HepG2 (cell line): ENCODE data around the gene SLC25A22. TPM values are rescaled to one million over a fixed set of nuclear protein-coding genes. Genes with fewer than 3 reads are reported as not detected.
A peak's percentile ranks its signal among the peaks of the same experiment; 100 is the strongest.

Source experiments
- AFF4 ChIP-seq: sonication (generic); formaldehyde crosslinking; IDR thresholded peaks from 2 replicates; pipeline ENCODE4 v1.4.0; 2020; ENCODE audit warnings: missing genetic modification reagents
- BORCS8-MEF2B ChIP-seq: sonication (generic); formaldehyde crosslinking; IDR thresholded peaks from 2 replicates; pipeline ENCODE4 v1.8.0; 2022; ENCODE audit warnings: mild to moderate bottlenecking, missing genetic modification reagents
- DBP ChIP-seq: sonication (generic); formaldehyde crosslinking; IDR thresholded peaks from 2 replicates; pipeline ENCODE4 v1.4.0; 2020; ENCODE audit warnings: missing genetic modification reagents; ENCODE audit errors: not compliant biosample characterization
- EEA1 ChIP-seq: sonication (generic); formaldehyde crosslinking; IDR thresholded peaks from 2 replicates; pipeline ENCODE4 v1.5.1; 2020; ENCODE audit warnings: mild to moderate bottlenecking, missing genetic modification reagents, borderline replicate concordance
- FIP1L1 ChIP-seq: fragments of 200-400 bp; formaldehyde crosslinking; IDR thresholded peaks from 2 replicates; pipeline ENCODE4 v1.6.1; 2018; ENCODE audit warnings: low read depth, mild to moderate bottlenecking, low read length, moderate library complexity, borderline replicate concordance; ENCODE audit not compliant: insufficient read depth
- FOXA3 ChIP-seq: IDR thresholded peaks from 2 replicates; pipeline ENCODE4 v1.6.1; 2016; ENCODE audit warnings: missing genetic modification reagents, missing compliant biosample characterization
- FOXK2 ChIP-seq: fragments of 450-650 bp; IDR thresholded peaks from 2 replicates; pipeline ENCODE4 v1.6.1; 2016
- GTF2F1 ChIP-seq: fragments of 150-350 bp; IDR thresholded peaks from 2 replicates; pipeline ENCODE4 v1.6.1; 2014; ENCODE audit warnings: low read length
- HNRNPUL1 ChIP-seq: fragments of 200-400 bp; formaldehyde crosslinking; IDR thresholded peaks from 2 replicates; pipeline ENCODE4 v1.6.1; 2017; ENCODE audit warnings: low read depth, mild to moderate bottlenecking, low read length, moderate library complexity
- KDM1A ChIP-seq: IDR thresholded peaks from 2 replicates; pipeline ENCODE4 v1.6.1; 2016; ENCODE audit warnings: missing compliant biosample characterization
- MBD4 ChIP-seq: IDR thresholded peaks from 2 replicates; pipeline ENCODE4 v1.6.1; 2012; ENCODE audit warnings: low read length, inconsistent platforms, borderline replicate concordance
- NCOA1 ChIP-seq: sonication (generic); formaldehyde crosslinking; IDR thresholded peaks from 2 replicates; pipeline ENCODE4 v1.9.0; 2021; ENCODE audit warnings: missing genetic modification reagents
- SP4 ChIP-seq: sonication (generic); formaldehyde crosslinking; IDR thresholded peaks from 2 replicates; pipeline ENCODE4 v1.8.1; 2023; ENCODE audit warnings: mild to moderate bottlenecking, missing genetic modification reagents
- SP5 ChIP-seq: IDR thresholded peaks from 2 replicates; pipeline ENCODE4 v1.6.1; 2016; ENCODE audit warnings: low read depth, borderline replicate concordance
- TCF12 ChIP-seq, 2 experiments: fragments of 450-650 bp in 1 of 2; sonication (generic) in 1 of 2; formaldehyde crosslinking in 1 of 2; IDR thresholded peaks; 2 replicates each; pipeline versions ENCODE4 v1.6.1 to v1.8.0; 2017 to 2022; ENCODE audit warnings: antibody characterized with exemption in 1 of 2, mild to moderate bottlenecking in 1 of 2, missing genetic modification reagents in 1 of 2, moderate library complexity in 1 of 2
- ZNF275 ChIP-seq: sonication (generic); formaldehyde crosslinking; IDR thresholded peaks from 2 replicates; pipeline ENCODE4 v1.8.0; 2022; ENCODE audit warnings: missing genetic modification reagents, mild to moderate bottlenecking, inconsistent platforms, borderline replicate concordance
- ZNF343 ChIP-seq: sonication (generic); formaldehyde crosslinking; IDR thresholded peaks from 2 replicates; pipeline ENCODE4 v1.4.0; 2020; ENCODE audit warnings: mild to moderate bottlenecking, missing genetic modification reagents
- ZNF451 ChIP-seq: sonication (generic); formaldehyde crosslinking; IDR thresholded peaks from 2 replicates; pipeline ENCODE4 v1.5.0; 2020; ENCODE audit warnings: mild to moderate bottlenecking, missing genetic modification reagents
- ZNF468 ChIP-seq: sonication (generic); formaldehyde crosslinking; IDR thresholded peaks from 2 replicates; pipeline ENCODE4 v1.8.0; 2022; ENCODE audit warnings: mild to moderate bottlenecking, moderate library complexity, missing genetic modification reagents
- ZSCAN25 ChIP-seq: sonication (generic); formaldehyde crosslinking; IDR thresholded peaks from 2 replicates; pipeline ENCODE4 v1.8.0; 2022; ENCODE audit warnings: mild to moderate bottlenecking, missing genetic modification reagents
- polyA plus RNA-seq, 8 experiments: library from polyadenylated mRNA; depleted of rRNA in 3 of 8; stranded (reverse) in 7 of 8; unstranded in 1 of 8; fragments of >200 nt; fragmentation: Illumina TruSeq in 4 of 8; extraction: Trizol in 4 of 8; gene quantifications; 2 replicates each; pipeline versions ENCODE4 v1.2.1 to v1.2.3, GENCODE V29; 2011 to 2016; ENCODE audit warnings: low read depth in 4 of 8, missing spikeins in 1 of 8, mixed read lengths in 1 of 8; ENCODE audit not compliant: insufficient read depth in 1 of 8
- total RNA-seq, 5 experiments: library from RNA; depleted of rRNA; stranded (reverse); fragments of >200 nt; fragmentation: Illumina TruSeq; extraction: Trizol; gene quantifications; 2 replicates each; pipeline ENCODE4 v1.2.3, GENCODE V29; 2016; ENCODE audit warnings: low read depth in 1 of 5
- TF ChIP-seq, protein P1 (sequence below): sonication (generic); formaldehyde crosslinking; IDR thresholded peaks from 2 replicates; pipeline ENCODE4 v1.8.0; 2022; ENCODE audit warnings: mild to moderate bottlenecking, missing genetic modification reagents, moderate library complexity

Gene SLC25A22
- total and polyA plus RNA-seq, 2 of the 13 experiments (the other 11 are each of a cell fraction or from before 2014, with no cell fraction given), result 12.4 to 19.2 TPM

DNA sequence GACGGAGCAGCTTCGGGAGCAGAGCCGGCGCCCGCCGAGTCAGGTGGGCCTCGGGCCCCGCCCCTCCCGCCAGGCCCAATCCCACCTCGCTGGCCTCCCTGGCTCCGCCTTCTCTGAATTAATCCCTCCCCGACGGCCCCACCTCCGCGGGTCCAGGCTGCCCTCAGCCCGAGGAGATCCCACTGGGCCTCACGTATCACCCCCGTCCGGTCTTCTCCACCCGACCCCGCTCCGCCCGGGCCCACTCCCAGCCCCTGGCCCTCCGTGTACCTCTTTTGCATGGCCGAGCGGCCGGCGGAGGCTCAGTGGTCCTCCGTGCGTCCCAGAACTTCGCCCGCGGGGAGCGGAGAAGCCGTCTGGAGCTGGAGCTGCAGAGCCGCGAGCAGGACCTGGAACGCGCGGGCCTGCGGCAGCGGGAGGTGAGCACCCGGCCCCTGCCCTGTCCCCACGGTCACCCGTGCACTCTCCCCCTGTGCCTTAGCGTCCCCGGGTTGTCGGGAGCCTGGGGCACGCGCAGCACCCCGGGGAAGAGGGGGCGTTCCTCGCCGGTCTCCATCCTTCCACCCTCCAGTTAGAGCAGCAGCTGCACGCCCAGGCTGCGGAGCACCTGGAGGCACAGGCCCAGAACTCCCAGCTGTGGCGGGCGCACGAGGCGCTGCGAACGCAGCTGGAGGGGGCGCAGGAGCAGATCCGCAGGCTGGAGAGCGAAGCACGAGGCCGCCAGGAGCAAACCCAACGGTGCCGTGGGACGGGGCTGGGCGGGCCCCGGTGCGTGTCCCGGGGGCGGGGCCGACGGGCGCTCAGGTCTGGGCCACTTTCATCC is 32.4 kb upstream of the SLC25A22 start (continued):
- TF ChIP-seq FIP1L1, result no peak
- TF ChIP-seq ZSCAN25 (CRISPR knock-in tag), result no peak; the same call in 1 of the 2 replicates
- peak; percentile 56; the same call in 1 of the 2 replicates for TF ChIP-seq SP4 (CRISPR knock-in tag)
- no peak for TF ChIP-seq ZNF468 (CRISPR knock-in tag)
- no peak for TF ChIP-seq EEA1 (CRISPR knock-in tag)
- no peak for TF ChIP-seq HNRNPUL1
- no peak for TF ChIP-seq KDM1A (CRISPR knock-in tag)
- TF ChIP-seq FOXK2, result no peak
- TF ChIP-seq AFF4, result no peak
- no peak for TF ChIP-seq BORCS8-MEF2B (CRISPR knock-in tag)
- TF ChIP-seq NCOA1 (CRISPR knock-in tag), result 0 out of 2 replicates have a peak, but pooled peaks have one; percentile 22
- TF ChIP-seq, protein P1, sequence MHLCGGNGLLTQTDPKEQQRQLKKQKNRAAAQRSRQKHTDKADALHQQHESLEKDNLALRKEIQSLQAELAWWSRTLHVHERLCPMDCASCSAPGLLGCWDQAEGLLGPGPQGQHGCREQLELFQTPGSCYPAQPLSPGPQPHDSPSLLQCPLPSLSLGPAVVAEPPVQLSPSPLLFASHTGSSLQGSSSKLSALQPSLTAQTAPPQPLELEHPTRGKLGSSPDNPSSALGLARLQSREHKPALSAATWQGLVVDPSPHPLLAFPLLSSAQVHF (CRISPR knock-in tag), result peak; percentile 69; the same call in 1 of the 2 replicates
- no peak for TF ChIP-seq TCF12 (IDR thresholded peaks at IDR 0.05)
- no peak for TF ChIP-seq TCF12 (CRISPR knock-in tag; IDR thresholded peaks at IDR 0.05)
- no peak for TF ChIP-seq DBP
- TF ChIP-seq SP5 (CRISPR knock-in tag), result no peak
- no peak for TF ChIP-seq ZNF343 (CRISPR knock-in tag)
- TF ChIP-seq ZNF451 (CRISPR knock-in tag), result peak; percentile 69; the same call in 1 of the 2 replicates
- TF ChIP-seq ZNF275 (CRISPR knock-in tag), result no peak
- TF ChIP-seq GTF2F1, result no peak
- no peak for TF ChIP-seq FOXA3 (CRISPR knock-in tag)
- TF ChIP-seq MBD4, result no peak
